Measurements from ENCODE around the gene SNX15.

SNX15 gene

DNA sequence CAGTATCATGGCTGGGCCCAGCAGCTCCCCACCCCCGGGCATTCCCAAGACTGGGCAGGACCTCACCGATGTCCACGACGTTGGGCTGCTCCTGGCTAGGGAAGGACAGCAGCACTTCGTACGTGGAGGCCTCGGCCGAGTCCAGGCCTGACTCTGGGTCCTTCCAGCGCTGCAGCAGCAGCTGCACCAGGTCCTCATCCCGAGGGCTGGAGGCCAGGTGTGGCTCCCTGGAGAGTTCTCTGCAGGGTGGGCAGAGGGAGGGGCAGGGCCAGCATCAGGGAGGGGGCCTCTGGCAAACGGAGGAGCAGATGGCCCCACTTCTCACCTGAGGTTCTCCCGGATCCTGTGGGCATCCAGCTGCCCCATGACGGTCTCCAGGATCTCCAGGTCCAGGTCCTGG, 30.8 kb downstream of the SNX15 start:
- DNase-seq = no peak

DNA sequence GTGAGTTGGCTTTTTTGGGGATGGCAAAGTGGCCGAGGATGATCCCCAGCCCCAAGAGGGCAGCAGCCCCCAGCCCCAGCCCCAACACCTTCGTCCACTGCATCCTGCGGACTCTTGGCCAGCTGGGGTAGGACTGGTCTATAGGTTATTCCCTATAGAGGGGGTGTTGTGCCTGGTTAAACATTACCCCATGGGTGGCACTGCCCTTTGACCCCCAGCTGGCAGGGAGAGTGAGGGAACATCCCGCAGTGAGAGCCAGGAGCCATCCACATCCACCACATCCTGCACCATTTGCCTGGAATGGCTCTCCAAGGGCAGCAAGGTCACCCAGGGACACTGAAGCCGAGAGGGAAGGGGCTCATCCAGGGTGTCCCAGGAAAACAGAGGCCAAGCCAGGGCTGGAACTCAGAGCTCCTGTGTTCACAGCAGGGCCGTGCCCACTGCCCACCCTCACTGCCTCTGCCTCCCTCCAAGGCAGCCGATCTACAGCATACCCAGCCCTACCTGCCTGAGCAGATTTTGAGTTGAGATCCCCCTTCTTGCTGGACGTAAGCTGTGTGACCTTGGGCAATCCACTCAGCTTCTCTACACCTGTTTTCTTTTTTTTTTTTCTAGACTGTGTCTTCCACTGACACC, 31.3 kb downstream of the SNX15 start, which contains the start of gene NAALADL1:
NAALADL1 (minus strand) TSS at position 135 of the 636 bp plus-strand sequence; CDS start at position 103, 32 bp downstream.
- no peak for DNase-seq

DNA sequence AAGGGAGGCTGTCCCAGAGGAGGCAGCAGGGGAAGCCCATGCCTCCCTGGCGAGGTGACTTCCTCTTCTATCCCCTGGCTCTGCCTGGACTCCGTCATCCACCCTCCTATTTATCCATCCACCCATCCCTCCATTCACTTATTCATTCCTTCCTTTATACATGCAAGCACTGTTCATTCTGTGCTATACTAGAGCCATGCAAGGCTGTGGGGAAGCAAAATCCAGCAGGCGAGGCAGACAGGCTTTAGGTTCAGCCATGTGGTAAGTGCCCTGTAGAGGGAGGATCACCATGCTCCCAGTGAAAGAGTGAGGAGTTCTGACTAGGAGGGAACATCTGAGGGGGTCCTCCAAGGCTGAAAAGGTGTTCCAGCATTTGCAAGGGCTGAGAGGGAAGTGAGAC, 32.3 kb downstream of the SNX15 start:
- DNase-seq = no peak

DNA sequence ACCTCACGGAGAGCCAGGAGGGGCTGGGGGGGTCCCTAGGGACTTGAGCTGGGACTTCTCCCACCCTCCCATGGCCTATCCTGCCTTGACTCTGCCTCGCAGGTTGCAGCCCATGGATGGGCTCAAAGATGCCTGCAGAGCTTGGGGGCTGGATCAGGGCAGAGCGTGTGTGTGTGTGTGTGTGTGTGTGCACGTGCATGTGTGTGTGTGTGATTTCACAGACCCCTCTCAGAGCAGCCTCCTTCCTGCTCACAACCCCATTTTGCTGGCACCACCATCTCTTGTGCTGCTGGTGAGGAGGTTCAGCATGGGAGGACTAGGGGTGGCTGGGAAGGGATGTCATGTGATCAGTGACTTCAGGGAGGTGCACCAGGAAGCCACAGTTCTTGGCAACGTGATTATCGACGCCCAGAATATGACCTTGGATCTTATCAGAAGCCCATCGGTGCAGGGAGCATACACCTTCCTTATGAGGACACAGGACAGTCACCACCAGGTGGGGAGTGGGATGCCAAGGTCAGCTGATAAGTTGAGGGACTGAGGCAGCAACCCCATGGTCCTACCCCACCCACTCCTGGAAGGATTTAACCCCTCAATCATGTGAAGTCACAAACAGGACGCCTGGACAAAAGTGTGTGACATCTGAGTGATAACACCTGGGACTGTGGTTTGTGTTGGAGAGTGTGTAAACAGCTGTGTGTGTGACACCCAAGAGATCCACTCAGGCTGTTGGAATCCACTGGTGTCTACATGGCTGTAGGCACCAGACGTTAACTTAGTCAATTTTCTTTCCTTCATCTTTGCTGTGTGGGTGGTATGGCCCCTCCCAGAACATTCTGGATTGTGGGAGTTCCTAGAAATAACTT, 33.0 kb downstream of the SNX15 start:
- DNase-seq = no peak

DNA sequence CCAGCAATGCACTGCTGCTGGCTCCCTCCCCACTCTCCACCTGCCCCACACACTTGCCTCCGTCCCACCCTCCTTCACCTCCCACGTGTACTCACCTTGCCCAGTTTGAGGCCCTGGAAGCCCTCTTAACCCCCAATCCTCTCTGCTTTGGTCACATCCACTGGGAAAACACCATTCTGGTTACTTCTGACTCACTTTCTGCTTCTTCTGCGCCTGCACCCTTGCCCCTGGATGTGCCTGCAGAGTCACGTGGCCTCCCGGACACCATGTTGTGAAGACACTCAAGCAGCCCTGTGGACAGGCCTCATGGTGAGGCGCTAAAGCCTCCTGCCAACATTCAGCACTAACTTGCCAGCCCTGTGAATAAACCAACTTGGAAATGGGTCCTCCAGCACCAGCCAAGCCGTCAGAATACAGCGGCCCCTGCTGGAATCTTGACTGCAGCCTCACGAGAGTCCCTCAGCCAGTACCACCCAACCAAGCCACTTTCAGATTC, 33.7 kb downstream of the SNX15 start:
- no peak for DNase-seq

DNA sequence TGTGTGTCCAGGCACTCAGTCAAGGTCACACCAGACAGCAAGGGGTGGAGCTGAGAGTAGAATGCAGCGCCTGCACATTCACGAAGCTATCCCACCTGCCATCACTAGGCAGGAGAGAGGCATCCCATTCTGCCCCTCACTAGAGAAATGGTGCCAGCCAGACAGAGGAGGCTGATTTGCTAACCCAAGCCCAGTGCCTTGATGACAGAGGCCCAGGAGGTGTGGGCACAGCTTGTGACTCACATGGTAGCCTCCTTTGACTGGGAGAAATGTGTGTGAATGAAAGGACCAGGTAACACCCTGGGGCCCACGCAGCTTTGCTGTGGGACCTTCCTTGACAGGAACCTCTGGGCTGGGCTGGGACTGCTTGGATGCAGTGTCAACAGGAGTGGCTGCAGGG, 36.3 kb downstream of the SNX15 start:
- DNase-seq = no peak

DNA sequence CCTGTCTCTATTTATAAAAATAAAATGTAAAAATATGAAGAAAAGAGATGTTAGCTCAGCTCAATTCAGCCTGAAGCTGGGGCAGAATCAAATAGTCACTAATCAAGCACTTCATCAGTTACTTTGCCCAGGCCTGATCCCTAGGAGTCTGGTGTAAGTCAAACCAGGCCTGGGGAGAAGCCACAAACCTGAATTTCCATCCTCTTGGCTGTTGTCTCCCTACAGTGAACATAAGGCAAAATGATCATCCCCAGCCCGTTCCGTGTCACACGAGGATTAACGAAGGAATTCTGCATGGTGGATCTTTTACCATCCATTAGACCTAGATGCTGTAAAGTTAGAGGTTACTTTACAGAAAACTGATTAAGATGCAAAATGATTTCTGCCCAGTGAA, 37.6 kb downstream of the SNX15 start:
- DNase-seq = no peak

DNA sequence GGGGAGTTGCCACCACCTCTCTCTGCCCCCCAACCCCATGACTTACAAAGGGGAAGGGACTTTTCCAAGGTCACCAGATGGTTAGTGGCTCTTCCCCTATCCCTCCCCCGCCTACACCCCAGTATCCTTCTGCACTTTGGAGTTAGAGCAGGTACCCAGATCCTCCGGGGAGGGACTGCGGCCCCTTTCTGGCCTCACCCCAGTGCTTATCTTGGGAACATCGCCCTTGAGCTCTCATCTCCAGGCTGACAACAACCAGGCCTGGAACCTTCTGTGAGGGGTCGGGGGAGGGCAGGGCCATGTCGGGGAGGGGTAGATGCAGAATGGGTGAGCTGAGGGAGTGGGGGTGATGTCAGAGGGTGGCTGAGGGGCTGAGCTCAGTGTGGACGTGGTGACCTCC, 38.6 kb downstream of the SNX15 start:
- no peak for DNase-seq

DNA sequence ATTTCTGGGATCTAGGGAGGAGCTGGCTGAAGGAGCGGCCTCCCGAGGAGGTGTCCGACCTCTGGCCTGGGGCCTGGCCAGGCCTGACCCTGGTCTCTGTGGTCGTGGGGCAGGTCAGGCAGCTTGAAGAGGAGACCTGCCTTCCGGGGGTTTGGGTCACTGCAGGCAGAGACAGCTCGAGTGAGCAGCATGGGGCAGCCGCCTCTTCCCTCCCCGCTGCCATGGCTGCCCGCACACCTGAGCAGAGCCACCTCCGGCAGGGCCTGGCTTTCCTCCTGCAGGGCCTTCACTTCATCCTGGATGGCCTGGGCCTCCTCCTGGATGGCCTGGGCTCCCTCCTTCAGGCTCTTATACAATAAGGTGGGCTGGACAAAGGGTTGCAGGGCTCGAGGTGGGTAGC, 39.1 kb downstream of the SNX15 start:
- no peak for DNase-seq

DNA sequence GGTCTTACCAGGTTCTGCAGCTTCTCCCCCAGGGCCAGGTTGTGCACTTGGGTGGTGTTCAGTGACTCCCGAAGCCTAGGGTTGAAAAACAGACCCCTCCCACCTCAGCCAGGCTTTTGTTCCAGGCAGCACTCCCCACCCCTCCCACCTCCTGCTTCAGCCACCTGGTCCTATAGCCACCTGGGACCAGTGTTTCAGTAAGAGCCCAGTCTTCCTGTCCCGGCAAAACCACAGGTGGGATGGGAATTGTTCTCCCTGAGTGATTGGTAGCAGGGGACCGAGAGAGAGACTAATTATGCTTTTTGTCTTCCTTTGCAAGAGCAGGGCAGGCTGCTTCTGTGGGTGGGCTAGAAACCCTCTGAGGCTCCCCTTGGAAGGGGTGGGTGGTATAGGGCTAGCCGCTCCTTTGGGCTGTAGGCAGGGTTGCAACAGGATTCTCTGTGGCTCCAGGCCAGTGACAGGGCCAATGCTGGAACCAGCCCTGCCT, 39.6 kb downstream of the SNX15 start:
- no peak for DNase-seq

DNA sequence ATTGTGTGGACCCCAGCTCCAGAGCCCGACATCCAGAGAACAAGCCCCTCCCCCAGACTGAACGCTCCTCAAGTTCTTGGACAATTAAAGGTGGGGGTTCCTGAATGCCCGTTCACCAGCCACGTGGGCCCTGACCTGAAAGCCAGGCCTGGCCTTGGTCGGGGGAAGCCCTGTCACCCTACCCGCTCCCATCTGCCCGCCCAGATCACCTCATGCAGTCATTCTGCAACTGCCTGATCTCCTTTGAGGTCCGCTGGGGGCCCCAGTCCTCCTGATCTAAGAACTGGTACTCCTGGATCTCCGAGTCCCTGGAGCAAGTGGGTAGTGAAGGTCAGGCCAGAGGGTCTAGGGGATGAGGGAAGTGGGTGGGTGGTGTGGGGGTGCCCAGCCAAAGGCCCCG, 40.2 kb downstream of the SNX15 start:
- no peak for DNase-seq

DNA sequence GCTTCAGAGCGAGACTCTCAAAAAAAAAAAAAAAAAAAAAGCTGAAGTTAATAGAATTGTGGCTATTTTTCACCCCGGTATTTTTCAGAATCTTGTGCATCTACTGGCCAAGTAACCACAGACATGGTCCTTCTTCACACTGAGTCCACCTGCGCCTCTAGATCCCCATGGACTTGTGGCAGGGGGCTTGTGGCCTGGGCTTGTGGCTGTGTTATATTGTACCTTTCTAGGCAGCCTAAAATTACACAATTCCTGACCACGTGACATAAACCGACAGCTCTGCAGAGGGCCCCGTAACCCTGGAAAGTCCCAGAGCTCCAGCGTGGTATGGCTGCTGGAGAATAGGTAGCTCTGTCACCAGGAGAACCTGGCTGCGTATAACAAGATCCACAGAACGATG, 42.0 kb downstream of the SNX15 start:
- DNase-seq = no peak

DNA sequence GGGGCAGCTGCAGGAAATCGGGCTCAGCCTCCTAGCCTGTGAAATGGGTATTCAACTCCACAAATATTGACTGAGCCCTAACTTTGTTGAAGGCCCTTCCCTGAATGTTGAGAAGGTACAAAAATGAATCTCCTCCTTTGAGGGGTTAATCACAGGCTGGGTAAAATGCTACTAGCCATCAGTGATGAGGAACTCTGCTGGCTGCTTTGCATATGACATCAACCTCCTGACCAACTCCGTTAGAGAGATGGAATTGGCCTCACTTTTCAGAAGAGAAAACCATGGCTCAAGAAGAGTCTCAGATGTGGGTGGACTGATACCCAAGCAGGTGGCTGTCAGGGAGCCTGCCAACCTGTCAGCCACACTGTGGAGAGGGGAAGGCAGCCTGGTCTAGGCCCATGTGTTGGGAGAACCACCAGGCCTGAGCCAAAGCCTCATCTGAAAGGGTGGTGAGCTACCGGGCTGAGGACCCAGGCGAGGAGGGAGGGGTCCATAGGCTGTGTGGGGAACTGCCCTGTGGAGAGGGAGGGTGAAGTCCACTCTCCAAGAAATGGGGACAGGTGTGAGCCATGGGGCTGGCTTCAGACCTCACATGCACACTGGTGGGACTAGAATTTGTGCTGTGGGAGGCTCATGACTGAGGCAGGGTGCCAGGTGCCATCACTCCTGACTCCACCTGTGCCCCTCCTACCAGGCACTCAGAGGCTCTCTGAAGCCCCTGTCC, 44.8 kb downstream of the SNX15 start:
- DNase-seq = no peak

DNA sequence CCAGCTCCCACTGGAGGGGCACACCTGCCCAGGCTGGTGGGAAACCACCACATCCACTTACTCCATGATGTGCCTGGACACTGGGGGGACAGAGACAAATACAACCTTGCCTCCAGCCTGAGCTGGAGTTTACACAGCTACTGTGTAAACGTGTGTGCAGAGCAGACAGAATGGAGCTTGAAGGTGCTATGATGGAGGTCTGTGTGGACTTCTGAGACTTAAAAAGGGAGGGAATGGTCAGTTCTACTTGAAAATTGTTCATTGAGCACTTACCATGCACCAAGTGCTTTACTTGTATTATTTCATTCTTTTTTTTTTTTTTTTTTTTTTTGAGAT, 45.4 kb downstream of the SNX15 start:
- DNase-seq = no peak

DNA sequence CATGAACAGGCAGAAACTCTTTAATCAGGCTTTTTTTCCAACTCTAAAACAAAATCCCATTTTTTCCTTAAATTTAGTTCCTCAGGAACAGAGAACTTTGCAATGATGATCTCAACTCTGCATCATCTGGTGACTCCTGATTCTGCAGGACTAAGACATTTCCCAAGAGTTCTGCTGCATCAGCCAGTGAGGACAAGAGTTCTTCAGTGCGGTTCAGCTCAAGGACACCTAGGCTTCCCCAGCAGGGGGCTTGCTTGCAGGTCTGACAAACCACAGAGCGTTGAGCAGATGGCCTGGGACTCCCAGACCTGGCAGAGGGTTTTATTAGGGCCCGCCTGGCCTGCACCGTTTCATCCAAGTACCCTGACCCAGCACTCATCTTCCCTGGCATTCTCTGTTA, 50.2 kb downstream of the SNX15 start:
- no peak for DNase-seq

DNA sequence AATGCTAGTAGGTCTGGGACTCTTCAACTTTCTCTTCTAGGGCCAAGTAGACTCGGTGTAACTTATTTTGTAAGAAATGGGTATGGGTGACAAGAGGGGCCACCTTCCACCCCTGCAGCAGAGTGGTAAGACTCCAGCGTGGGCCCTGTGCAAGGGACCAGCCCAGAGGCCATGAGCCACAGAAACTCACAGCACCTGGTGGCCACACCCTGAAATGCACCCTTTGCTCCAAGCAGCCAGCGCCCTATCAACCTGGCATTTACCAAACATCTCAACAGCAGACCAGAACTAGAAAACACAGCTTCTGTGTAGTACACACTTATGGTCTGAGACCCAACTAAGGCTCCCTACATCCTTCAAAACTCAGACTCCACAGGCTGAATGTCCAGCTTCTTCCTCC, 50.9 kb downstream of the SNX15 start:
- no peak for DNase-seq

DNA sequence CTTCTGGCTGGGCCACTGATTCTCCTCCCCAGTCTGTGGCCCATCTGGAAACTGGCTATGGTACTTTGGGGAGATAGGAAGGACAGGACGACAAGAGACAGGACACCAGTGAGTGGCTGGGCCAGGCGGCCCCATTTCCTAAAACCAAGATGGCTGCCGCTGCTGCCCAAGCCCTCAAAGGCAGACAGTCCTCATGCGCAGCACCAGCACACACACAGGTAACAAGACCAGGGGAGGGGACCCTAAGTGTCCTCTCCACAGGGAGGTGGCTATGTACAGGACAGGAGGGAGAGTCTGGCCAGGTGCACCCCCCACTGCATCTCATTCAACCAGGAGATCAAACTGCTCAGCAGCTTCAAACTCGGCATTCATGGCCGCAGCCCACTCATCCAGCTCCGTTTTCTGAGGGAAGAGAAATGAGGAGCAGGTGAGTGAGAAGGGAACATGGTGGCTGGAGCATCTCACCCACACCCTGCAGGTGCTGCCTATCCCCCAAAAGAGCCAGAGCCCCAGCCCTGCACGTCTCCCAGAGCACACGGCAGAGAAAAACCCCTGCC, 51.6 kb downstream of the SNX15 start:
- DNase-seq = no peak

DNA sequence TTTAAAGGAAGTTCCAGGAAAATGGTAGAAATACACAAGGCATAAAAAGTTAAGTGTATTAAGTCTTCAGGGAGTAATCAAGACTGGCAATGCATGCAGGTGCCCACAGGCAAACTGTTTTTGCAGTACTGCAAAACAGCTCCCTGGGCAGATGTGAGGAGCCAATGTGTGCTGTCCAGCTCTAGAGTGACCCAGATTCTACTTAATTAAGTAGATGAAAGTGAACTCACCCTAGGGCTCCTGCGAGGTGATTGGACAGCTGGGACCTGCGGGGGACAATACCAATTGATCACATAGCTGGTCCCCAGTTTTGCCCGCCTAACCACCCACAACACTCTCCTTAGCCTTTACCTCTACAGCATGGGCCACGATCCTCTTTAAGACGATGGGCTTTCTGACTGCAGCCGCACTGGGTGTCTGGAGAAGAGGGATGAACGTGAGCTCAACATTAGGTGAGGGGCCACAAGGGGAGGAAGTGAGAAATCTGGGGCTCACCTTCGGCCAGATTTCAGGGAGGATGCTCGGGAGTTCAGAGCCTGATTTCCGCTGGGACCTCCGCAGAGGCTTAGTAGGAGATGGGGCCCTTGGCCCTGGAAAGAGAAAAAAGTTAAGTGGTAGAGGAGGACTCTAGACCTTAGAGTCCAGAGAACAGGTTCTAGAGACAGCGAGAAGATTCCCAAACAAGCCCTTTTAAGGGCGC, 56.0 kb downstream of the SNX15 start:
- DNase-seq = no peak

DNA sequence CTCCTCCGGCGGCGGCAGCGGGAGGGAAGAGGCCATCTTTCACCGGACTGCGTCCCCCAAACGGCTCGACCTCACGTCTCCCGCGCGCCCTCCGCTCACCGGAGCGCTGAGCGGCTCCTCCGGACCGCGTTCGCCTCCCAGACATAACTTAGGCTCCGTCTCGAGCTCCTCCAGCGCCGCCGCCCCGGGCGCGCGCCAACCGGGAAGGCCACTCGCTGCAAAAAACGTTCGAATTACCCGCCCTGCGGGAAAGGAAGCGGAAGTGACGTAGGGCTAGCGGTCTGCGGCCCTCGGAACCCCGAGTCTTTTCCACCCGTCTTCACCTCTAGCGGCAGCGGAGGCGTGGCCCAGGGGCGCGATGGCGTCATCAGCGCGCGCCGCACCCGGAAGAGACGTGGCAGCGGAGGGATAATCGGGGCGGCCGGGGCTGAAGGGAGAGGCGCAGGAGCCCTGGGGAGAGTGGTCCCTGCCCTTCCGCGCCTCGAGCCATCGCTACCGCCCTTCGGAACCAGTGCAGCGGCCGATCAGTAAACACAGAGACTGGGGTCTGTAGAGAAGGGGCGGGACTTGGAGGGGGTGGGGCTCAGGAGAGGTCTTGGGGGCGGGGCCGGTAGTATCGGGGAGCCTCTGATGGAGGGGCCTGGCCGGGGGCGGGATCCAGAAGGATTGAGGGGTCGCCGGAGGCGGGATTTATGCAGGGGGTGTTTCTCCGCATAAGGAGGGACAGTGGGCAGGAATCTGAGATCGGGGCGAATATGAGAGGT, 56.8 kb downstream of the SNX15 start, which contains the start of the genes CDCA5 and ZFPL1:
CDCA5 (minus strand) TSS at position 207 of the 764 bp plus-strand sequence; CDS start at position 145, 62 bp downstream.
ZFPL1 (plus strand) TSS at position 389 of the 764 bp plus-strand sequence. CDS start 477 bp downstream, outside the sequence.
- DNase-seq = peak; percentile 98

DNA sequence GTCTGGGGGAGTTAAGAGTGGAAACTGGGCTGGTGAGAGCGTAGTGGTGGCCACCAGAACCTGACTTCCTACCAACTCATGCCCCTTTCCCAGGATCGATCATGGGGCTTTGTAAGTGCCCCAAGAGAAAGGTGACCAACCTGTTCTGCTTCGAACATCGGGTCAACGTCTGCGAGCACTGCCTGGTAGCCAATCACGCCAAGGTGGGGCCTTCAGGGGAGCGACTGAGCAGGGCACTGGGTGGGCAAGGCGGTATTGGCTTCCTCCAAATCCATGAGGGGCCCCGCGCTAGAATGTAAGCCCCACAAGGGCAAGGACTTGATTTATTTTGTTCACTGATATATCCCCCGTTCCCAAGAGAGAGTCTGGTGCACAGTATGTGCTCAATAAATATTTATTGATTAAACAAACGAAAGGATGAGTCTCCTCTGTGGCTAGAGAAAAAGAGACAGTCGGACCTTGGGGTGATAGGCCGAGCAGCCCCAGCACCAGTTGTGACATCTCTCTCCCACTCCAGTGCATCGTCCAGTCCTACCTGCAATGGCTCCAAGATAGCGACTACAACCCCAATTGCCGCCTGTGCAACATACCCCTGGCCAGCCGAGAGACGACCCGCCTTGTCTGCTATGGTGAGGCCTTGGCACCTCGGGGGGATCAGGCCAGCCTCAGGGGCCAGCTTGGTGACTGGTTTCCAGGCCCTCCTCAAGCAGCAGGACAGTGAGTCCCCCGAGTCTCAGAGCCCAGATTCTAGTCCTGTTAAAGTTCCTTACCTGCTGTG, 57.5 kb downstream of the SNX15 start:
- DNase-seq = no peak

DNA sequence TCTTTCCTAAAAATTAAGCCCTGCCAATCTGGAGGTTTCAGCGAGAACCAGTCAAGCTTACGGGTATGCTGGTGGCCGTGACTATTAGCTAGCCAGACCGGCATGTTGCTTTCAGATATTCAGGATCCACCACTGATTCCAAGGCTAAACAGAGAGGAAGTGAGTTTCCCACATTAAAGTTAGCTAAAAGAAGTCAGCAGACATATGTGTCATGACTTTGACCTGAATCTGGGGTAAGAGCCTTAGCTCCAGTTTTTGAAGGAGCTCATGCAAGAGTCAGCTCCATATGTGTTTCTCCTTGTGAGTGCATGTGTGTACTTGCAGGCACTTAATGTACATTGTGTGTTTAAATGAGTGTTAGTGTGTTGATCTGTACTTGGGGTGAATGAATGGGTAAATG, 58.2 kb downstream of the SNX15 start:
- DNase-seq = no peak
